GM11168 (cell line): Measurements from ENCODE around the gene SH3GLB2.

ENCODE experiments used
- in situ Hi-C: fragments of 300-500 bp; cut with MboI; formaldehyde crosslinking; loops from one replicate; pipeline ENCODE4 v1.12.0; 2022; ENCODE audit warnings: low sequenced_read_pairs; ENCODE audit not compliant: unreplicated experiment

The SH3GLB2 gene

DNA sequence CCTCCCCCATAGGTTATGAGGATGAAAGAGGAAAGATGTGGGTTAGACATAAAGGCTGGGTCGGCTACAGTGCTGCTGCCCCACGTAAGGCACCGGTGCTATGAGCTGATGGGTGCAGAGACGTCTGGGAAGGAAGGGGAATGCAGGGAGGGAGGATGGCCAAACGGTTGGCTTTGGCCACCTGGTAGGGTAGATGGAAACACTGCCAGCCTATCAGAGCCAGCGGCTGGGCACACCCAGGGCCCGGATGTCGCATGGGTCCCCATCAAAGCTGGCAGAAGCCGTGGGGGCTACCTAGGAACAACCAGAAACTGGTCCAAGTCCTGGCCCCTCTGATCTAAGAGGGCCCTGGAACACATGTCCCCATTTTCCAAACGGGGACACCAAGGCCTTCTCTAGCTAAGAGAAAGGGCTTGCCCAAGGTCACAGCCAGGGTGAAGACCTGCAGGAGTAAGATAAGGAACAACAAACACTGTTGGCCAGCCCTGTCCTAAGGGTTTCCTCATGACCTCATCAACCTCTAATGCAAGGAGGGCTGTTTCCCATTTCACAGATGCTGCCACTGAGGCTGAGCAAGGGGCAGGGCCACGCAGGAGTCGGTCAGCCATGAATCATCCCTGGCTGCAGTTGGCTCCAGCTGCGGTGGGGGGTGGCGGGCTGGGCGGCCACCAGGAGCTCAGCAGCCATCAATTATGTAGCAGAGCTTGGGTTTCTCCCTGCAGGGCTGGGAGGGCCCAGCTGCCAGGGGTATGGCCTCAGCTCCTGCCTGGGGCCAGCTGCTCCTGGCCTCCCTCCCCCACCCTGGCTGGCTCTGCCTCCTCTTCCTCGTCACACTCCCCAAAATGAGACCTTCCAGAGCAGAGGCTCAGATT, 4.9 kb downstream of the SH3GLB2 start:
- in situ Hi-C loops, result loop anchor here (10.0 kb wide), 1 partner anchor 1048 kb away; no protein-coding TSS in a partner anchor

DNA sequence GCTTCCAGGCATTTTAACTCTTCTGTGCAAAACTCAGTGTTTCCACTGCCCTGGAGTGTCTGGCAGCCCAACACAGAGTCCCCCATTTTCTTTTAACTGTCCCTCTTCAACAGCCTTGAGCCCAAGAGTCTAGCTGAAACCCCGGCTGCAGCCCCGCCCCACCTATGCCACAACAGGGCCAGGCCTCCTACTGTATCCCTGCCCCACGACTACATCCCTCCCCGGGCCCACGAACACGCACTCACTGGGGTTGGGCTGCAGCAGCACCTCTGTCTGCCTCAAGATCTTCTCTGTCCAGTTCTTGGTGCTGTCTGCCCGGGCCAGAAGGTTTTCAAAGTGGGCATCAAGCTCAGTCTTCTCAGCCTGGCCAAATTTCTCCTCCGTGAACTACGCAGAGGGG, 6.1 kb downstream of the SH3GLB2 start:
- in situ Hi-C loops, result loop anchor here (10.0 kb wide), 1 partner anchor 1047 kb away; no protein-coding TSS in a partner anchor

DNA sequence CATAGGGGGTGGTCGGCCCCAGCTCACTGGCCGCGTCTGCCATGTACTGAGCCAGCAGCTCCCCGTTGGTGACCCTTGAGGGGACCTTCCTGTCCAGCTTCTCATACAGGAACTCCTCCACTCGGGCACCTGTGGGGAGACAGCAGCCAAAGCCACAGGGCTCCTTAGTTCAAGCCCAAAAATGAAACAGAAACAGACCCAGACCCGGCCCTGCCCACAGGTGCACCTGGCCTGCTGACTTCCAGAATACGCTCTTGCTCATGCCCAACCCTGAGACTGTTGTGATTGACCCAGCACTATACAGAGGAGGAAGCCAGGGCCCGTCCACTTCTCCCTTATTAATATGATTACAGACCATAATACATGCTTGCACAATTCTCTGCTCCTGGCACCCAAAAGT, 7.0 kb downstream of the SH3GLB2 start:
- in situ Hi-C loops, result loop anchor here (10.0 kb wide), 1 partner anchor 1046 kb away; no protein-coding TSS in a partner anchor

DNA sequence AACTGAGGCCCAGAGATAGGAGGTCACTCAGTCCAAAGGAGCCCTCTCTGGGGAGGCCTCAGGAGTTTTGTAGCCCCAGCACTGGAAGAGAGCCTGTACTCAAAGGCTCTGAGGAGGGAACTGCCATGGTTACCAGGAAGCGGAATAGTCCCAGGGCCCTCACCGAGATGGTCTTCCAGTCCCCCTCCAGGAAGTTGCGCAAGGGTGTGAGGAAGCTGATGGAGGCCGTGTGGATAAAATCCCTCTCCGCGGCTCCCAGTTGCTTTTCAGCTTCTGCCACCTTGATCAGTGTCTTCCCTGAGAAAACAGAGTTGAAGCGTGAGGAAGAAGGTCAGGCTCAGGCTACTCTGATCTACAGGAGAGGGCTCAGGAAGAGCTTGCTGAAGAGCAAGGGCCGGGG, 13.5 kb downstream of the SH3GLB2 start:
- in situ Hi-C loops, result no loop called here

DNA sequence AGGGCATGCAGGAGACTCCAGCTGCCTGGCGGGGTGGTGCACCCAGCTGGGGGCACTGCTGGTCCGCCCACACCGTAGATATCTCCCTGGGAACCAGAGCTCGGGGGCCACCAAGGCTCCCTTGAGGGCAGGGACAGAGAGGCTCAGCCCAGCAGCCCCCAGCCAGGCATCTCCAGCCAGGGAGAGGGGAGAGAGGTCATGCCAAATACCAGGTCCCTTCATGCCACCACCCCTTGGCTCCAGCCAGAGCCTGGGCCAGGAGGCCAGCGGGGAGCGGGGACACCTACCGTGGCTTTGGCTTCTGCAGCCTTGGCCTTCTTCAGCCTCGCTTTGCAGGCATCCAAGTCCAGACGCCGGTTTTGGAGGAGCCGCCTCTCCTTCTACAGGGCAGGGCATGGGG, 14.0 kb downstream of the SH3GLB2 start:
- in situ Hi-C loops, result no loop called here

DNA sequence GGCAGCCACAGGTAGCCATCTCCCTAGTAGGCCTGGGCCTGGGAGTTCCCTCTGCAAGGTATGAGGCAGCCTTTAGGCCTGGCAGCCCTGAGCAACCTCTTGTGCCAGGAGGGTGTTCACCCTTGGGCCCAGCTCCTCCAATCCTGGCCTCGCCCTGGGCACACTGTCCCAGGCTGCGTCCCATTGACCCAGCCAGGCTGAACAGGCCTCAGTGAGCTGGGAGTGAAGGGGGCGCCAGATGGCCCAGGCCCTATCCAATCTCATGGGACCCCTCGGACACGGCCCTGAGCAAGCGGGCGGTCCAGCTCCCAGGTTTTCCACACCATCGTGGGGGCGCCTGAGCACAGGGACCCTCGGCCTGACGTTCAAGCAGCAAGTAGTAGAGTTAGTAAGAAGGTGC, 14.5 kb downstream of the SH3GLB2 start:
- in situ Hi-C loops, result no loop called here

DNA sequence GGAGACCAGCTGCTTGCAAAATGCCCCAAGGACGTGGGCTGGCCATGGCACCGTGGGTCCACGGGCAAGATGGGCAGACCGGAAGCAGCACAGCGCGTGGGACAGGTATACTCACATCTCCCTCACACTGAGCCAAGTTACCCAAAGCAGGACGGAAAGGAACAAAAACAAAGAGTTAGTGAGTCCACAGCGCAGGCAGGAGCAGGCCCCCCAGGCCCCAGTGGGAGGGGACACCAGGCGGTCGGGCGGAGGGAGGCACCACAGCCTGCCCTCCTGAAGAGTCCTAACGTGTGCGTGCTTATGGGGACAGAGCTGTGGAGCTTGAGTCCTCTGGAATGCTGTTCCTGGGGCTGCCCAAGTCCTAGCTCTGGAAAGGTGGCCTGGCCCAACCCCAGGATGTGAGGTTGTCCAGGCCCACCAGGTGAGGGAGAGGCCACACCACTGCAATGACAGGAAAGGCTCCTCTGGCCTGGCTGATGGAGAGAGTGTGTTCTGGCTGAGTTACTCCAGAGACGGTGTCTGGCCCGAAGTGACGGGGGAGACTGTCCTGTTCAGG, 15.2 kb downstream of the SH3GLB2 start:
- in situ Hi-C loops, result no loop called here

DNA sequence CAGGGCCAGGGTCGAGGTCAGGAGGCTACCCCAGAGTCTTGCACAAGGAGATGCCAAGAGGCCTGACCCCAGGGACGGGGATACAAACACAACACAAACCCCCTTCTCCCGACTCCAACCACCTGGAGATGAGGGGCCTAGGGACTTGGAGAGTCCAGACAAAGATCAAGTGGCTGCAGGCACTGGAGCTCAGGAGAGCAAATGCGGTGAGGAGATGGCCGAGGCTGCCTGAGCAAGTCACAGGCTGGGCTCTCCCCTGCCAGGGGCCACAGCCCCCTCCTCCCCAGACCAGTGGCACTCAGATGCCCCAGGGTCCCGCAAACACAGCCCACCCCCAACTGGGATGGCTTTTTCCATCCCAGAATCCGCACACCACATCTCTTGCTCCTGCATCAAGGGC, 15.8 kb downstream of the SH3GLB2 start:
- in situ Hi-C loops, result no loop called here

DNA sequence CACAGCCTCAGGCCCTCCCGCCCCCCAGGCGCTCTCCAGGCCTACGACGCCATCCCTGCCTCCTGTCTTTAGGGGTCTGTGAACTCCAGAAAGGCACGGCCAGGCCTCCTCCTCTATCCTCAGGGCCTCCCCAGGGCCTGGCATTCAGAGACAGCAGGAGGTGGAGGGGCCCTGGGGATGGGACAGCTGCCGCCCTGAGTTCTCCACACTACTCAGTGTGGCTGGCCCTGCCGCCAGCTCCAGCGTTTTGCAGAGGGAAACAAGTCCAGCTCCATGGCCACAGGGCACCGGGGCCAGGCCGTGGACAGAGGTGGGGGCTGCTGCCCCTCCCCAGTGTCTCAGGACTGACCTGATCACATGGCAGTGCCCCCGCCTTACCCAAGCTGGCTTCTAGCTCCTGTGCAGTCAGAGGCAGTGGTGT, 16.4 kb downstream of the SH3GLB2 start:
- in situ Hi-C loops, result no loop called here

DNA sequence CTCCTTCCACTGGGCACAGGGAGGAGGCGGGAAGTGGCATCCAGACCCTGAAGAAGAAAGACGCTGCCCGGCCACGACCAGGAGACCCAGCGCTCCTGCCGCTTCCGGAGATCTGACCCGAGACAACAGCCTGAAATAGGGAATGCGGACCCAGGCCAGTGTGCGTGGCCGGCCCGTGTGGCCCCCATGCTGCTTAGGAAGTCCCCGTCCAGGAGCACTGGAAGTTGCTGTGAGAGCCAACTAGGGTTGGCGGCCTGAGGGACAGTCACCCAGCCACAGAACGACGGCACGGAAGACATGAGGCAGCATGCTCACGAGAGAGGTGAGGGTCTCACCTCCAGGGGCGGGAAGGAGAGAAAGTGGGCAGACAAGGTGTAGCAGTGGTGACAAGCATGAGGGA, 17.0 kb downstream of the SH3GLB2 start:
- in situ Hi-C loops, result no loop called here

DNA sequence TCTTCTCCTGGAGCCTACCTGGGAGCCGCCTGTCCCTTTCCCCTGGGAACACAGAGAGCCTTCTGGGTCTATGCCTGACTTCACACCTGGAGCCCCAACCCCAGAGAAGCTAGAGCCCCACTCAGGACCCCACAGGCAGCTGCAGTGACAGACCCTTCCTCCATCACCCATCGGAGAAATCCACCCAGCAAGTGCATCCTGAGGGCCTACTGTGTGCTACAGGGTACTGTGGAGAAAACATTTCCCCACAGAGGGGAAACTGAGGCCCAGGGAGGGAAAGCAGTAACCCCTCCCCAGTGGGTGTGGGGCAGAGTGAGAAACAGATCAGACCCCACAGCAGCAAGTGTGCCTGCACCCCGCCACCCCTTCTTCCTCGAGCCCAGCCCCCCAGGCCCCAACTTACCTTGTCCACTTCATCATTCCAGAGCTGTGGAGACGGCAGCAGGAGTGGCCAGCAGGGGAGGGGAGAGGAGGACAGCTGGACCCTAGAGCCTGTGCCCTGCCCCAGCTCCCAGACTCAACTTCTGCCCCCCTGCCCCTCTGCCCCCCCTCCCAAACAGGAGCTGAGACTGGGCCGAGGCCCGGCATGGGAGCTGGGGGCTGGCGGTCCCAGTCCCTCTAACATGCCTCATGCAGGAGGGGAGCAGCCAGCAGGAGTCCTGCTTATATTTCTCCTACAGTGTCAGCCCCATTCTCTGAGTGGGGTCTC, 17.7 kb downstream of the SH3GLB2 start:
- in situ Hi-C loops, result no loop called here

DNA sequence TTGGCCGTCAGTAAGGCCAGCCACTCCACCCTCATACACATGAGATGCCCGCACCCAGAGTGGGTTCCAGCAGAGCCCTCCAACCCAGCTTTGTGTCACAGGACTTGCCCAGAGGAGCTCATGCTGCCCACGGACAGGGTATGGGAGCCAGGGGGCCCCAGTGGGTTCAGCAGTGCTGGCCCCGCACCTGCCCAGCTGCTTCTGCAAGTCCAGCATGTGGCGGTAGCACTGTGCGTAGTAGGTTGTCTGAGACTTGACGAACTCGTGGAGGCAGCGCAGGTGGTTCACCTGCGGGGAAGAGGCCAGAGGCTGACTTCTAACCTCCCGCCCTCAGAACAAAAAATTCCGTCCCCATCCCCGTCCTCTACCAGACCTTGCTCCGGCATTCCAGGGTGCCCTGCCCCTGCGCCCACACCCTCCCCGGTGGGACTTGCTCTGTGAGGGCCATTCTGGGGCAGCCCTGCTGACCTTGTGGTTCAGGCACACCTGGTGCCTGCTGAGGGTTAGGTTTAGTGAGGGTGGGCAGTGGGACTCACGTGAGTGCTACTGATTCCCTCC, 18.5 kb downstream of the SH3GLB2 start:
- in situ Hi-C loops, result no loop called here

DNA sequence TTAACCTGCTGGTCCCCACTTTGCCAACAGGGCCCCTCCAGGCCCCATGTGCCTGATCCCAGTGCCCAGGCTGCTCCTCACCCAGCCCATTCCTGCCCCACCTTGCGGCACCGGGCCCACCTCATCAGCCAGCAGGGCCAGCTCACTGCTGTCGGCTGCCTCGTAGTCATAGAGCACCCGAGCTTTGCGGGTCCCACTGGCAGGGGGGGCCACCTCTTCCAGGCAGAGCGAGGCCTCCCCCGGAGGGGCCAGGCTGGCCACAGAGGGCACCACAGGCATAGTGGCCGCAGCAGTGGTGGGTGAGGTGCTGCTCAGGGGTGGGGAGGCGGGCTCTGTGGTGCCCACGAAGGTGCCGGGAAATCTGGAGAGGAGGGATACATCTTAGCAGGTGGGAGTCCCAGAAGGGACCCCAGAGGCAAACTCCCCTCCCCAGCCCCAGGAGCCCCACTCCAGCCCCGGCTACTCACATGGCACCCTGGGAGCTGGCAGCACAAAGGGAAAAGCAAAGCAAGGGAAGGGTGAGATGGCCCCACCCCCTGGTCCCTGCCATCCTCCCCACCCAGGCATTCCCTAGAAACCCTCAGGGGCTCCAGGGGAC, 19.0 kb downstream of the SH3GLB2 start:
- in situ Hi-C loops, result no loop called here

DNA sequence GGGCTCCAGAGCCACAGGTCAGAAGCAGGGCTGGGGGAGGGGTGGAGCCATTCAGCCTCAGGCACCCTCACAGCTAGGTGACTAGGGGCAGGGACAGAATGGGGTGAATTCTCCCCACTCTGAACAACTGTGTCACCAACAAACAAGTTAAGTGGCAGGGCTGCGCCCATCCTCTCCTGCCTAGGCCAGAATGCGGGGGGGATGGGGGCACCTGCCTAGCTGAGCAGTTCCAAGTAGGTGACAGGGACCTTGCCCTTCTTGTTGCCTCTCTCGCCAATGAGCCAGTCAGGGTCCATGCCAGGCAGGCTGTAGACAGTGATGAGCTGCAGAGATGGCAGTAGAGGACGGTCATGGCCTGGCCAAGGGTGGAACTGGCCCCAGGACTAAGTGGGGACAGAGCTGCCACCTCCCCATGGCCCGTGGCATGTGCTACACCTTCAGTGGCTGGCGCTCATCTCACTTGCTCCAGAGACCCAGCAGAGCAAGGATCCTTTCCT, 19.6 kb downstream of the SH3GLB2 start:
- in situ Hi-C loops, result no loop called here

DNA sequence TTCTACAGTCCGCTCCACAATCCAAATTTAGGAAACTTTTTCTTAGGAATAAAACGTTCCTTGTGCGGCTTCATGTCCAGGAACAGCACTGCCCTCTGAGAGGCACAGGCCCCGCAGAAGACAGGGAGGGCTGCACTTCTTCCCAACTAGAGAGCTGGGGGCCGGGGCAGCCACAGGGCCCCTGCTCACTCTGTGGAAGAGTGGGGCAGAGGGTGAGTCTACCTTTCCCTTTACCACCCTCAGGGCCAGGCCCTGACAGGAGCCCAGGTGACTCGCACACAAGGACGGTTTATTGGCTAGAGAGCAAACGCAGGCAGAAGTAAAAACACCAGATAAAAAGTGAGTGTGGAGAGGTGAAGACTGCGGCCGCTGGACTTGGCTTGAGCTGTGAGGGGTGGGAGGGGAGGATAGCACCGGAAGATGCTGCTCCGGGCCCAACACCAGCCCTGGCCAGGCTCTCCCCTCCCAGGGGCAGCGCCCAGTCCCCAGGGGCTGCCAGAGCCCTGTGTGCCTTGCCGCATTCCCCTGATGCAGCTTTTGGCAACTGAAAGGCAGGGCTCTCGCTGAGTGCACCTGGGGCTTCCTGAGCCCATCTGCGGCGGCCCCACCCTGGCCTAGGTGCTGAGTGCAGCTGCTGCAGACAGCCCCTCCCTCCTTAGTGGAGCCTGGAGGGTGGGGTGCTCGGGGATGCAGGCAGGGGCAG, 20.2 kb downstream of the SH3GLB2 start:
- in situ Hi-C loops, result no loop called here

DNA sequence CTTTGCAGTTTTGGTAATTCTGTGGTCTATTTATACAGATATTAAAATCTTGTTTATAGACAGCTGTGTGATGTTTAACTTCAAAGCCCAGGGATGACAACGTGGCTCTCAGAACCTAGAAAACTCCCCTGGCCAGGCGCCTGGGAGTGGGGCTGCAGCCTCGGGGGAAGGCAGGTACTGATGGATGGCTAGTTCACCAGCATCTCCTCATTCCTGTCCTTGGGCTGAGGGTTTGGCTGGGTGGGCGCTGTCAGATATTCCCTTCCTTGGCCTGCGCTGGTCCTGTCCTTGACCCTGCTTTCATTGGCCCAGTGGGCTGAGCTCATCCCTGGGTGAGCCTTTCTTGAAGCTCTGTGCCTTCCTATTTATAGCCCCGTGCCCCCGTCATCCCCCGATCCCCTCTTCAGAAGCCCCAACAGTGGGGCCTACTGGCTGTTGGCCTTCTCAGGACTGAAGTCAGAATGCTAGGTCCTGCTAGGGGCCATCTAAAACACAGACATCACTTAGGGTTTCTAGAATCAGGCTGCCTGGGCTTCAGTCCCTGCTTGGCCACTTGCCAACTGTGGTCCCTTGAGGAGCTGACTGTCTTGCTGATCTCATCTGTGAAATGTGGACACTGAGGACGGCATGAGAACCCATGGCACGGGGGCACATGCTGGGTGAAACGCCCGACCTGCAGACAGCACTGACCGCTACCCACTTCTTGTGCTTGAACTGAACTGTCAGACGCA, 20.9 kb downstream of the SH3GLB2 start:
- in situ Hi-C loops, result no loop called here

DNA sequence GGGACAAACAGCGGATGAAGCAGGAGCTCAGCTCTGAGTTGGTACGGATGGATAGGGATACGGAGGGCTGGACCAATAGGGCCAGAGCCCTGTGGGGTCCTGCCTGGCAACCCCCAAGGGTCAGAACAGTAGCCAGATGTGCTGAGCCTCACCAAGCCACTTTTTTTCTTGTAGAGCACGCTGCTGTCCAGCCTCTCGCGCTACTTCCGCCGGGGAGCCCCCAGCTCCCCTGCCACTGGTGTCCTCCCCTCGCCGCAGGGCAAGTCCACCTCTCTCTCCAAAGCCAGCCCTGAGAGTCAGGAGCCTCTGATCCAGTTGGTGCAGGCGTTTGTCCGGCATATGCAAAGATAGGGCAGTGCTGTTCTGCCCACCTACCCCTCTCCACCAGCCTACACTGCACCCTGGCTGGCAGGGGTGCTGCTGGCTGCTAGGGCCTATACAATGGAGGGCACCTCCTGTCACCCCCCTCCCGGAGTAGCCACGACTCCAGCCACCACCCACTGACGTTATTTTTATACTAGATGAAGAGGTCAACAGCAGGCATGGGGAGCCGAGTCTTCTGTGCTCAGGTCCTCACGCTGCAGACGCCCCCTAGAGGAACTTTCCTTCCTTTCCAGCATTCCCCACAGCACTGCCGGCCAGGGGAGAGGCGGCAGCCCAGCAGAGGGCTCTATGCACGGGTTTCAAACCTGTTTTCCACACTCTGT, 21.6 kb downstream of the SH3GLB2 start:
- in situ Hi-C loops, result no loop called here

DNA sequence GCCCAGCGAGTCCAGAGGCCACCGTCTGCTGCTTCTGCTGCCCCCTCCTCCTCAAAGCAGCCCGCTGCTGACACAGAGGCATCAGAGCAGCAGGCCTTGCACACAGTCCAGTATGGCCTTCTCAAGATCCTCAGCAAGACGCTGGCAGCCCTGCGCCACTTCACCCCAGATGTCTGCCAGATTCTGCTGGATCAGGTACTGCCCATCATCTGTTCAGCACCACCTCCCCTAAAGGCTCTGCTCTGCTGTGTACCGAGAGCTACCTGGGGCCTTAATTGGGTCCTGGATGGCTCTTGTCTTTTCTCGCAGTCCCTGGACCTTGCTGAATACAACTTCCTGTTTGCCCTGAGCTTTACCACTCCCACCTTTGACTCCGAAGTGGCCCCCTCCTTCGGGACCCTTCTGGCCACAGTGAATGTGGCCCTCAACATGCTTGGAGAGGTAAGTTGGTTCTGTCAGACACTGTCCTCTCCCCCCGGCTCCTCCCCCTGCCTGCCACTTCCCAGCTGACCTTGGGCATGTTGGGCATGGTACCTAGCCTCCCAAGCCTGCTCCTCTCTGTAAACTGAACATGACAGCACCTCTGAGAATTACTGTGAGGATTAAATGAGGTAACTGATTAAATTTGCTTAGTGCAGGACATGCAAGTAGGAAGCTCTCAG, 22.7 kb downstream of the SH3GLB2 start:
- in situ Hi-C loops, result no loop called here
